IMR-90 (cell line): ENCODE results near the gene MIS18A.

Source experiments
- CEBPB ChIP-seq: IDR thresholded peaks from 2 replicates; pipeline ENCODE4 v1.6.1; 2012; ENCODE audit warnings: low read depth, low read length, improper control_type of control experiment
- CHD1 ChIP-seq: IDR thresholded peaks from 2 replicates; pipeline ENCODE4 v1.6.1; 2012; ENCODE audit warnings: low read depth, low read length, improper control_type of control experiment
- RAD21 ChIP-seq: IDR thresholded peaks from 2 replicates; pipeline ENCODE4 v1.6.1; 2012; ENCODE audit warnings: low read length, improper control_type of control experiment
- RCOR1 ChIP-seq: IDR thresholded peaks from 2 replicates; pipeline ENCODE4 v1.6.1; 2012; ENCODE audit warnings: mild to moderate bottlenecking, low read length, improper control_type of control experiment; ENCODE audit not compliant: insufficient replicate concordance
- SMC3 ChIP-seq: fragments of 150-350 bp; IDR thresholded peaks from 2 replicates; pipeline ENCODE4 v1.6.1; 2016; ENCODE audit warnings: low read depth, mild to moderate bottlenecking, antibody characterized with exemption, low read length, moderate library complexity
- TF ChIP-seq, protein P1 (sequence below): conservative IDR thresholded peaks from 2 replicates; pipeline ENCODE4 v1.5.1; 2012; ENCODE audit warnings: mild to moderate bottlenecking, low read depth, low read length, improper control_type of control experiment

DNA sequence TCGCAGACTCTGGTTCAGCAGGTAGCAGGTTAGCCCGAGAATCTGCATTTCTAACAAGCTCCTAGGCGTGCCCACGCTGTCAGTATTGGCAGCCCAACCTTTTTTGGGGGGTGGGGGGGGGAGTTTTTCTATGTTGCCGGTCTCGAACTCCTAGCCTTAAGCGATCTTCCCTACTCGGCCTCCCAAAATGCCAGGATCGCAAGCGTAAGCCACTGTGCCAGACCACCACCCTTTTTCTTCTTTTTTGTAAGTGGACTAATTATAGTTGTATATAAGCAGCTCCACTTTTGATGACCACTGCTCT lies 480 bp upstream of the MIS18A start:
- TF ChIP-seq, protein P1, sequence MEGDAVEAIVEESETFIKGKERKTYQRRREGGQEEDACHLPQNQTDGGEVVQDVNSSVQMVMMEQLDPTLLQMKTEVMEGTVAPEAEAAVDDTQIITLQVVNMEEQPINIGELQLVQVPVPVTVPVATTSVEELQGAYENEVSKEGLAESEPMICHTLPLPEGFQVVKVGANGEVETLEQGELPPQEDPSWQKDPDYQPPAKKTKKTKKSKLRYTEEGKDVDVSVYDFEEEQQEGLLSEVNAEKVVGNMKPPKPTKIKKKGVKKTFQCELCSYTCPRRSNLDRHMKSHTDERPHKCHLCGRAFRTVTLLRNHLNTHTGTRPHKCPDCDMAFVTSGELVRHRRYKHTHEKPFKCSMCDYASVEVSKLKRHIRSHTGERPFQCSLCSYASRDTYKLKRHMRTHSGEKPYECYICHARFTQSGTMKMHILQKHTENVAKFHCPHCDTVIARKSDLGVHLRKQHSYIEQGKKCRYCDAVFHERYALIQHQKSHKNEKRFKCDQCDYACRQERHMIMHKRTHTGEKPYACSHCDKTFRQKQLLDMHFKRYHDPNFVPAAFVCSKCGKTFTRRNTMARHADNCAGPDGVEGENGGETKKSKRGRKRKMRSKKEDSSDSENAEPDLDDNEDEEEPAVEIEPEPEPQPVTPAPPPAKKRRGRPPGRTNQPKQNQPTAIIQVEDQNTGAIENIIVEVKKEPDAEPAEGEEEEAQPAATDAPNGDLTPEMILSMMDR = no peak
- no peak for TF ChIP-seq SMC3
- no peak for TF ChIP-seq RCOR1
- TF ChIP-seq CHD1 = no peak
- TF ChIP-seq RAD21 = no peak
- TF ChIP-seq CEBPB = no peak
